ENCODE data around the gene ZNF385B.

Gene ZNF385B

DNA sequence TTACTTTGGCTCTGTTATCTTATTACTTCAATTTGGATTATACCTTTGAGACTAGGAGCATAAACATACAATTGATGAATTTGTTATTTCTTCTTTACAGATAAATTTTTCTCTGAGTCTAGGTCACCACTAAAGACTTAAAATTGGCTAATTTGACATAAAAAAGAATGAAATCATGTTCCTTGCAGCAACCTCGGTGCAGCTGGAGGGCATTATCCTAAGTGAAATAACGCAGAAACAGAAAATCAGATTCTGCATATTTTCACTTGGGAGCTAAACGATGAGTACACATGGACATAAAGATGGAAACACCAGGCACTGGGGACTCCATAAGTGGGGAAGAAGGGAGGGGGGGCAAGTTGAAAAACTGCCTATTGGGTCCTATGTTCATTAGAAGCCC lies 424.0 kb downstream of the ZNF385B start:
- H3K9me3 ChIP-seq (ENCODE audit: insufficient read depth, low read length) = no peaks in the 10 kb centered on the region
- H3K79me2 ChIP-seq (ENCODE audit: insufficient read depth, low read length) = no peaks in the 10 kb centered on the region
- H4K20me1 ChIP-seq (ENCODE audit: low read depth, low read length) = no peaks in the 10 kb centered on the region

DNA sequence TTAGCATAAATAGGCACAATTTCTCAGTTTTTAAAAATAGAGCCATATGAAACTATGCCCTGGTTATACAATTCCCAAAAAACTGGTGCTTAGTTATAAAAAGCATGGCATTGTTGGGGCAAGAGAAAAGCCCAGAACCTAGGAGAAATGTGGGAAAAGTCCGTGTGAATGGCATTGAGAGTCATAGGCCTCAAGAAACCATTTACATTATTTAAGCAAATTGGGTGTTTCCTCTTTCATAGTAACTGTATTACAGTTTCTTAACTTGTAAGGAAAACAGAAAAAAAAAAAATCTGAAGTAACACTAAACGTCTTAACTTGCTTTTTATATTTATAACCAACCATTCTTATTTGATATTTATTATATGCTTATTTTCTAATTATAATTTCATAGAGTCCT lies 425.8 kb downstream of the ZNF385B start:
- Histone ChIP-seq H2AFZ (ENCODE audit: low read depth, low read length, severe bottlenecking) (no peak overlapping the region), H3K9me3 (ENCODE audit: insufficient read depth, low read length) (no peaks in the 10 kb centered on the region), H3K9ac (ENCODE audit: low read length) (no peak overlapping the region), H4K20me1 (ENCODE audit: low read depth, low read length) (no peaks in the 10 kb centered on the region), H3K36me3 (ENCODE audit: low read length) (no peaks in the 10 kb centered on the region), H3K27me3 (ENCODE audit: low read length) (no peaks in the 10 kb centered on the region), H3K27ac (ENCODE audit: low read depth, low read length) (no peak overlapping the region), H3K4me3 (ENCODE audit: insufficient read depth, low read length, poor library complexity, severe bottlenecking) (no peak overlapping the region), H3K4me2 (ENCODE audit: low read depth, low read length, poor library complexity, severe bottlenecking) (no peak overlapping the region), H3K9me2 (replicated peaks; ENCODE audit: insufficient read depth, low read length) (no peaks in the 10 kb centered on the region), H3F3A (ENCODE audit: insufficient read depth) (no peaks in the 10 kb centered on the region), H3K79me2 (ENCODE audit: insufficient read depth, low read length) (no peaks in the 10 kb centered on the region)
- no peak for TF ChIP-seq EZH2phosphoT487 (conservative IDR thresholded peaks at IDR 0.05; ENCODE audit: low read length)
- TF ChIP-seq, protein P1, sequence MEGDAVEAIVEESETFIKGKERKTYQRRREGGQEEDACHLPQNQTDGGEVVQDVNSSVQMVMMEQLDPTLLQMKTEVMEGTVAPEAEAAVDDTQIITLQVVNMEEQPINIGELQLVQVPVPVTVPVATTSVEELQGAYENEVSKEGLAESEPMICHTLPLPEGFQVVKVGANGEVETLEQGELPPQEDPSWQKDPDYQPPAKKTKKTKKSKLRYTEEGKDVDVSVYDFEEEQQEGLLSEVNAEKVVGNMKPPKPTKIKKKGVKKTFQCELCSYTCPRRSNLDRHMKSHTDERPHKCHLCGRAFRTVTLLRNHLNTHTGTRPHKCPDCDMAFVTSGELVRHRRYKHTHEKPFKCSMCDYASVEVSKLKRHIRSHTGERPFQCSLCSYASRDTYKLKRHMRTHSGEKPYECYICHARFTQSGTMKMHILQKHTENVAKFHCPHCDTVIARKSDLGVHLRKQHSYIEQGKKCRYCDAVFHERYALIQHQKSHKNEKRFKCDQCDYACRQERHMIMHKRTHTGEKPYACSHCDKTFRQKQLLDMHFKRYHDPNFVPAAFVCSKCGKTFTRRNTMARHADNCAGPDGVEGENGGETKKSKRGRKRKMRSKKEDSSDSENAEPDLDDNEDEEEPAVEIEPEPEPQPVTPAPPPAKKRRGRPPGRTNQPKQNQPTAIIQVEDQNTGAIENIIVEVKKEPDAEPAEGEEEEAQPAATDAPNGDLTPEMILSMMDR (IDR thresholded peaks at IDR 0.05; ENCODE audit: insufficient read depth, low read length, poor library complexity, severe bottlenecking) = no peak

More for the DNA sequence above, 424.0 kb downstream of the ZNF385B start:
- no peaks in the 10 kb centered on the region for H3F3A ChIP-seq (ENCODE audit: insufficient read depth)
- H3K4me2 ChIP-seq (ENCODE audit: low read depth, low read length, poor library complexity, severe bottlenecking) = no peak overlapping the region
- H3K9me2 ChIP-seq (replicated peaks; ENCODE audit: insufficient read depth, low read length) = no peaks in the 10 kb centered on the region
- TF ChIP-seq EZH2phosphoT487 (conservative IDR thresholded peaks at IDR 0.05; ENCODE audit: low read length) = no peak
- TF ChIP-seq, protein P1 (IDR thresholded peaks at IDR 0.05; ENCODE audit: insufficient read depth, low read length, poor library complexity, severe bottlenecking) = no peak
- H2AFZ ChIP-seq (ENCODE audit: low read depth, low read length, severe bottlenecking) = no peak overlapping the region
- H3K36me3 ChIP-seq (ENCODE audit: low read length) = no peaks in the 10 kb centered on the region
- no peak overlapping the region for H3K27ac ChIP-seq (ENCODE audit: low read depth, low read length)
- no peaks in the 10 kb centered on the region for H3K27me3 ChIP-seq (ENCODE audit: low read length)
- H3K9ac ChIP-seq (ENCODE audit: low read length) = no peak overlapping the region
- H3K4me3 ChIP-seq (ENCODE audit: insufficient read depth, low read length, poor library complexity, severe bottlenecking) = no peak overlapping the region

- H4K20me1 ChIP-seq (ENCODE audit: low read depth, low read length) = no peaks in the 10 kb centered on the region
- no peaks in the 10 kb centered on the region for H3F3A ChIP-seq (ENCODE audit: insufficient read depth)
- H3K4me2 ChIP-seq (ENCODE audit: low read depth, low read length, poor library complexity, severe bottlenecking) = no peak overlapping the region
- H3K9ac ChIP-seq (ENCODE audit: low read length) = no peak overlapping the region
- H3K27ac ChIP-seq (ENCODE audit: low read depth, low read length) = no peak overlapping the region
- no peaks in the 10 kb centered on the region for H3K36me3 ChIP-seq (ENCODE audit: low read length)
- no peak overlapping the region for H3K4me3 ChIP-seq (ENCODE audit: insufficient read depth, low read length, poor library complexity, severe bottlenecking)
- H3K27me3 ChIP-seq (ENCODE audit: low read length) = no peaks in the 10 kb centered on the region
- H3K9me3 ChIP-seq (ENCODE audit: insufficient read depth, low read length) = no peaks in the 10 kb centered on the region
- no peak overlapping the region for H2AFZ ChIP-seq (ENCODE audit: low read depth, low read length, severe bottlenecking)
- H3K9me2 ChIP-seq (replicated peaks; ENCODE audit: insufficient read depth, low read length) = no peaks in the 10 kb centered on the region
- no peak for TF ChIP-seq EZH2phosphoT487 (conservative IDR thresholded peaks at IDR 0.05; ENCODE audit: low read length)
- TF ChIP-seq, protein P1 (IDR thresholded peaks at IDR 0.05; ENCODE audit: insufficient read depth, low read length, poor library complexity, severe bottlenecking) = no peak
- H3K79me2 ChIP-seq (ENCODE audit: insufficient read depth, low read length) = no peaks in the 10 kb centered on the region
Observed at GRCh38 chr2:179435000-179435399, 426.4 kb downstream of the ZNF385B start.
